Smooth muscle cell of the brain vasculature (primary cell): ENCODE results near the gene ABITRAM.
"Not testable (repeated sequence)": the region's sequence is repeated elsewhere in the genome, so short reads cannot be mapped to it uniquely, and the experiment has no call there.

Experiments
- DNase-seq: peaks from one replicate; pipeline ENCODE4 v3.0.0-alpha.2; 2012; ENCODE audit warnings: low read depth, low spot score

Gene ABITRAM, protein sequence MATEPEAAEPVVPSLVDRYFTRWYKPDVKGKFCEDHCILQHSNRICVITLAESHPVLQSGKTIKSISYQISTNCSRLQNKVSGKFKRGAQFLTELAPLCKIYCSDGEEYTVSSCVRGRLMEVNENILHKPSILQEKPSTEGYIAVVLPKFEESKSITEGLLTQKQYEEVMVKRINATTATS

DNA sequence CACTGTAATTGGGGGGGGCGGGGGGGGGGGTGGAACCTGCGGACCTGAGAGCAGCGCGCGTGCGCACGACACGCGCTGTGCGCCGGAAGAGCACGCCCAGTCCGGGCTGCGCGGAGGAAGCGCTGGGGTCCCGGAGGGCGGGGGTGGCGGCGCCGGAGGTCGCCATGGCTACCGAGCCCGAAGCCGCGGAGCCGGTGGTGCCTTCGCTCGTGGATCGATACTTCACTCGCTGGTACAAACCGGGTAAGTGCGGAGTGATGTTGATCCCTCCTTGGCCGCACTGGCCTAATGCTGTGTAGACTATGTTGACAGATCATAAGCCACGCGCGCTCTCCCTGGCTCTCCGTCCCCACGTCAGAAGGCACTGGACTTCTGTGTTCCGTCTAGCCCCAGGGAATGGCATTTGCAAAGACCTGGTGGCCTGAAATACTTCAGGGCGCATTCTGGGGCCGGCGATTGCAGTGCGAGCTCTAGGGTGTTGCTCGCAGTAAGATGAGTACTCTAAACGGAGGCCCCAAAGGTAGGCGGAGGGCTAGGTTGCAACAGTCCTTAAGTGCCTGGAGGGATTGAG, at the start of gene ABITRAM:
ABITRAM (plus strand) TSS at position 78 of the 571 bp plus-strand sequence; CDS start at position 165, 87 bp downstream.
- DNase-seq = peak; percentile 4

- no peak for DNase-seq
These were observed 49.5 kb upstream of the ABITRAM start for GRCh38 chr9:108884701-108885100.

GRCh38 chr9:108885643-108886348, 48.4 kb upstream of the ABITRAM start:
- peak; percentile 26 for DNase-seq

- DNase-seq = not testable (repeated sequence)
These were observed 47.5 kb upstream of the ABITRAM start for GRCh38 chr9:108886594-108887271.

DNA sequence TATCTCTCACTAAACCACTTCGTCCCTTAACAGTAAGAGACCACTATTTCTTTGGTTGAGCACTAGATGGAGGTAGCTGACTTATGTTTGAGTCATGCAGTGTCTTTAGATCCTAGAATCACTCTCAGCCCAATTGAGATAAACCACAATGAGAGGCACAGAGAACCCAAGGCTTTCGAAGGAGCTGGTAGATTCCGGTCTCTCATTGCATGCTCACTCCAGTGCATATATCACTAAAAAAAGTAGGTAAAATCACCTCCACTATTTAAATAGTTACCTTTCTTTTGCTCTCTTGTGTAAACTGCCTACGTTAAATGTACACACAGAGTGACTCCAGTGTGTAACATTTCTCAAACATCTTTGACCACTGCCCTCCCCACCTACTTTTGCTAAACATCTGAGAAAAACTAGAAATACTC, 44.5 kb upstream of the ABITRAM start:
- no peak for DNase-seq

- DNase-seq = no peak
These were observed 39.8 kb upstream of the ABITRAM start for GRCh38 chr9:108894225-108894997.

DNA sequence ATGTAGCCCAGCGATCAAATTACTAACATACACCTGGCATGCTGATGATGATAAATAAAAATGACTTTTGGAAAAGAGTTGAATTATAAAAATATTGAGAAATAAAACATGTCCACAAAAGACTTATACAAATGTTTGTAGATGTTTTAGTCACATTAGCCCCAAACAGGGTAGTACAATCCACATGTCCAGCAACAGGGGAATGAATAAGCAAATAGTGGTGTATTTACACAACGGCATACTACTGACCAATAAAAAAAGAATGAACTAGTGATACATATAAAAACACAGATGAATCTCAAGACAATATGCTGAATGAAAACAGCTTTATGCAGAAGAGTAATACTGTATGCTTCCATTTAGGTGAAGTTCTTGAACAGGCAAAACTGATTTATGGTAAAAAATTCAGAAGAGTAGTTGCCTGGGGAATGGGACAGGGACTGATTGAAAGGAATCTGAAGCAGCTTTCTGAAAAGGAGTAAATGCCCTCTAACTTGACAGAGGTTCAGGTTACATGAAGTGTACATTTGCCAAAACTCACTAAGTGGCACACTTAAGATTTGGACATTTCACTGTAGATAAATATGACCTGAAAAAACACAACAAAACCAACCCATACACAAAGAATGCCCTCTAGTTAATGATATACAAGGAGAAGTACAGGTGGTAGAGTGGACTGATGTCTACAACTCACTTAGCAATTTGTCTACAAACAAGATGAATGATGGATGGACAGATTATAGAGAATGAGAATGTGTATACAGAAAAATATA, 36.7 kb upstream of the ABITRAM start:
- no peak for DNase-seq

DNA sequence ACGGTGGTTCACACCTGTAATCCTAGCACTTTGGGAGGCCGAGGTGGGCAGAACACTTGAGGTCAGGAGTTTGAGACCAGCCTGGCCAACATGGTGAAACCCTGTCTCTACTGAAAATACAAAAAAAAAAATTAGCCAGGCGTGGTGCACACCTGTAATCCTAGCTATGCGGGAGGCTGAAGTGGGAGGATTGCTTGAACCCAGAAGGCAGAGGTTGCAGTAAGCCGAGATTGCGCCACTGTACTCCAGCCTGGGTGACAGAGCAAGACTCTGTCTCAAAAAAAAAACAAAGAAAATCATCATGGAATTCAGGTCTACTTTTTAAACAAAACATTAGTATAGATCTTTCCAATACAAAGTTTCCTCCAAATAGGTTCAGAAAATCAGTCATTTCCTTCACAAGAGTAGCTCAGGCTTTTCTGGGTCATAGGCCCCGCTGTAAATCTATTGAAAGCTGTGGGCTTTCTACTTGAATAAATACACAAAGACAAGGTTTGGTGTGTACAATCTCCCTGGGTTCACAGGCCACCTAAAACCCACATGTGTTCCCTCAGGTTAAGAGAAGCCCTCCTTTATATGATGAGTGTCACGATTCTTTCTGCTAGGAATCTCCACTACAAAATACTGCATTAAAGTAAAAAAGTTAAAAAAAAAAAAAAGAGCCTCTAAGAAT, 35.0 kb upstream of the ABITRAM start:
- not testable (repeated sequence) for DNase-seq

DNA sequence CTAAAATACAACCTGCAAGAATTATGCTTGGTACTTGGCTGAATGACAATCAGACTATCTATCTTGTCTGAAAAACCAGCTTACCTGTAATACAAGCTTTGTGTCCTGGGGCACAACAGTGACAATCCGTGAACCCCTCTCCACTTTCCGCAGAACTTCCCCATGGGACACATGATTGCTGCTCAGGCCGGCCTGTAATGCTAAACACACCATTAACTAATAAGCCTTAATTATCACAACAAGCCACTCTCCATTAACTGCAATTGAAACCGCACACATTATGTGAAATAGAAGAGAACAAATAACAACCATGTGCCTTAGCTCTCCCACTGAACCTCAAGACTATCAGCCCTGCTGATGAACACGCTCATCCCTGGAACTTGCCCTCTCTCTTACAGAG, 34.0 kb upstream of the ABITRAM start:
- no peak for DNase-seq

DNA sequence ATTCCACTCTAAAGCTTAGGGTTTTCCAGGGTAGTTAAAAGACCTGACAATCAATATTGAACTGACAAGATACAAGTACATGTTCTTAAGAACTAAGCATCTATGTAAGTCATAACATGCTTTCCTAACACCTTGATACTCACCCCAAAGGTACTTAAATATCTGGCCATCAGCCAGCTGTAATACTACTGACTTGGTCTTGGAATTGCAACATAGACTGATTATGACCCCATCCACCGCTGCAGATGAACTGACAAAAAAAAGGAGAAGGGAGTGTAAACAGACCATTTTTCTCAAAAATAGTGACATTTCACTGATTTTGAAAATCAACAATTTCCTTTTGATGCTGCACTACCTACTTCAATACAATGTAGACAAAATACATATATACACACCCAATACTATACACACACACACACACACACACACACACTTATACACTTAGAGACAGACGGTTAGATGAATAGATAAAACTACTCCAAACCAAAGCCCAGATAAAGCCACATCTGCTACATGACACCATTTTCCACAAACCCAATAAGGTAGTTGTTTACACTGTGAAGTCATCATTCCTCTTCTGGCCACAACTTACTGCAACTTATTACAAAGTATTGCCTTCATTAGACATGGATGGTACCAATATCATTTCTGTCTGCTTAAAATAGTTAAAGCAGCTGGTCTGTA, 30.6 kb upstream of the ABITRAM start:
- DNase-seq = no peak

GRCh38 chr9:108904161-108904560, 30.0 kb upstream of the ABITRAM start:
- no peak for DNase-seq

GRCh38 chr9:108905494-108905893, 28.7 kb upstream of the ABITRAM start:
- DNase-seq = no peak

GRCh38 chr9:108910402-108910801, 23.8 kb upstream of the ABITRAM start:
- no peak for DNase-seq

- DNase-seq = no peak
These were observed 23.3 kb upstream of the ABITRAM start for GRCh38 chr9:108910914-108911313.

DNA sequence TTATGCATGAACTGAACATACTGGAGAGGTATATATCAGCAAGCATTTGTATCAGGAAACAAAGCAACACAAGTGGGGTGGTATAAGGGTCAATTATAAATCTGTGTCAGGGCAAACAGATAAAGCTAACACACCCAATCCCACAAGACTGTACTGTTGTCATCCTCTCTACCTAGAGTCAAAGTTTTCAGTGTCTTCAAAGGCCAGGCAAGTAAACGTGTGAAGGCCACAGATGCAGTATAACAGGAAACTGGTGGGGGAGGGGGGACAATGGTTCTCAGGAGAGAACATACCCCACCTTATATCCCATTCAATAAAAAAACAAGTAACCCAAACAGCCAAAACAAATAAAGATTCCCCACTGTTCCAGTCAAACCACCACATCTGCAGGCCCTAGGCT, 22.4 kb upstream of the ABITRAM start:
- no peak for DNase-seq

GRCh38 chr9:108913391-108913790, 20.8 kb upstream of the ABITRAM start:
- no peak for DNase-seq

GRCh38 chr9:108919517-108919916, 14.7 kb upstream of the ABITRAM start:
- no peak for DNase-seq

DNA sequence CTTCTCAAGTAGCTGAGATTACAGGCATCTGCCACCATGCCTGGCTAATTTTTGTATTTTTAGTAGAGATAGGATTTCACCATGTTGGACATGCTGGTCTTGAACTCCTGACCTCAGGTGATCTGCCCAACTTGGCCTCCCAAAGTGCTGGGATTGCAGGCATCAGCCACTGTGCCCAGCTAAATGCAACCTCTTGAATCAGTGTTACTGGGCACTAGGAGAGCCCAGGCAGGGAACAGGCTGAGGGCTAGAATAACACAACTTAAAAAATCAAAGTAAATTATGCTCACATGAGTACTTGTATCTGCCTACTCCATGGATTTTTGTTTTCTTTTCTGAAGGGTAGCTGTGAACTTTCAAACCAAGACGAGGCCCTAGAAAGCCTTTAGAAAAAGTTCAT, 13.8 kb upstream of the ABITRAM start:
- not testable (repeated sequence) for DNase-seq

DNA sequence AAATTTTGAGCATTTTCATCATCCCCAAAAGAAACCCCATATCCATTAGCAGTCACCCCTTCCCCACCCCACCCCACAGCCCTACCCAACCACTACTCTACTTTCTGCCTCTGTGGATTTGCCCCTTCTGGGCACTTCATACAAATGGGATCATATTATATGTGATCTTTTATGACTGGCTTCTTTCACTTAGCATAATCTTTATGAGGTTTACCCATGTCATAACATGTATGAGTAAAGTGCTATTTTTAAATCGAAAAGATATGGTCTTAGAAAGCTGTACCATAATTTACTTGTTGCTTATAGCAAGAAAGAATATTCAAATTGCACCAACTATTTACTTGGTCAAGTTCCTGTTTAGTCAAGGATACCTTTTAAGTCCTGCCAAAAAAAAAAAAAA, 13.0 kb upstream of the ABITRAM start:
- DNase-seq = no peak

DNA sequence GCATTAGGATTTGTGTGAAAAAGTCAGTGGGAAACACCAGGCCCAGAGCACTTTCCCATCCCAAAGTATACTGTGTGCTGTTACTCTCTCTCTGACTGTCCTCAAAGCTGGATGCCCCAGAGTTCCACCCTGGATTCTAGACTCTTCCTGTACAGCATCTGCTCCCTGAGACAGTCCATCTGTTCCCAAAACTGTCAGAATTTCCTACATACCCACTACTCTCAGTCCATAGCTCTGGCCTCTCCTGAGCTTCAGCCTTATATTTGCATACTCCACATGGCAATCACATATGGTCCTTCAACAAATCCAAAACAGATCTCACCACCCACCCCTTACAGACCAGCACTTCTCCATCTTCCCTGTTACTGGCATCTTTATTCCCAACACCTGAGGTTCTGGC, 9.7 kb upstream of the ABITRAM start:
- no peak for DNase-seq
